Activated naive CD8-positive, alpha-beta T cell treated with anti-CD3 and anti-CD28 coated beads, Interleukin-2, amount 10 ng/mL, durations not matched to agents 7 days and 5 days (primary cell): ENCODE measurements around the gene RBM10. TPM values are rescaled to one million over a fixed set of nuclear protein-coding genes. Genes with fewer than 3 reads are reported as not detected.

Experiments
- ATAC-seq: fragments of 150-1000 bp; cut with Tn5 transposase; one replicate; pipeline ENCODE4 v1.10.0; 2021; ENCODE audit warnings: low read depth, moderate library complexity
- POLR2A ChIA-PET: fragments of 350-600 bp; sonication (Branson Sonifier 250); formaldehyde crosslinking; loops from one replicate; lab custom pipeline; 2021; ENCODE audit warnings: antibody characterized with exemption; lab: Charles Lee
- DNase-seq: peaks from one replicate; pipeline ENCODE4 v3.0.0; 2021
- H3K27ac Mint-ChIP-seq: one replicate; pipeline ENCODE4 v1.8.0; 2022; ENCODE audit warnings: mild to moderate bottlenecking, mixed read lengths
- H3K27me3 Mint-ChIP-seq: one replicate; pipeline ENCODE4 v1.8.0; 2022; ENCODE audit warnings: mild to moderate bottlenecking, moderate library complexity, mixed read lengths
- H3K36me3 Mint-ChIP-seq: one replicate; pipeline ENCODE4 v1.8.0; 2021; ENCODE audit warnings: mild to moderate bottlenecking, mixed read lengths
- H3K4me1 Mint-ChIP-seq: one replicate; pipeline ENCODE4 v1.8.0; 2021; ENCODE audit warnings: mixed read lengths
- H3K4me3 Mint-ChIP-seq: one replicate; pipeline ENCODE4 v1.8.0; 2022; ENCODE audit warnings: mild to moderate bottlenecking, moderate library complexity, mixed read lengths
- H3K9me3 Mint-ChIP-seq: one replicate; pipeline ENCODE4 v1.8.0; 2021; ENCODE audit warnings: mixed read lengths
- total RNA-seq, 2 experiments: library from RNA; stranded (reverse); gene quantifications; one replicate each; pipeline ENCODE4 v1.2.3, GENCODE V29; 2021

The RBM10 gene
- total RNA-seq, 2 experiments from 2014 or later = 59.9 to 61.2 TPM

DNA sequence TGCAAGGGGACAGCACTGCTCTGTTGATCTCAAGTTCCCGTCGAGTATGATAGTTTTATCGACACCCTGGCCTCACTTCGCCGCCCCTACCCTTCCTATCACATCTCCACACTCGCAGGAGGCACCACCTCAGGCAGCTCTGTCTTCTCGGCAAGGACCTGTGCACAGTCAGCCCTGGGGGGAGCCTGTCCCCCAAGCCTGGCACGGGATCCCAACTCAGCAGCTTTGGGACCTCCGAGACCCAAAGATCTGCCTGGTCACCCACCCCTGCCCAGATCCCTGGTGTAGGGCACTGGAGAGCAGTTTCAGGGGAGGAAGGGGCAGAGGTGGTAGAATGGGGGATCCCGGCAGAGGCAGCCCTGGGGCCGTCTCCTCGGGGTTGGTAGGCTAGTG is 30.6 kb downstream of the RBM10 start:
- DNase-seq (no peak), ATAC-seq (no peak)
- POLR2A ChIA-PET = no interaction called here
- Mint-ChIP-seq H3K4me3 (no peak overlapping the region), H3K4me1 (peaks cover 4% of the 10 kb centered on the region), H3K9me3 (no peaks in the 10 kb centered on the region), H3K27me3 (no peaks in the 10 kb centered on the region), H3K27ac (no peak overlapping the region), H3K36me3 (peaks cover 15% of the 10 kb centered on the region)

DNA sequence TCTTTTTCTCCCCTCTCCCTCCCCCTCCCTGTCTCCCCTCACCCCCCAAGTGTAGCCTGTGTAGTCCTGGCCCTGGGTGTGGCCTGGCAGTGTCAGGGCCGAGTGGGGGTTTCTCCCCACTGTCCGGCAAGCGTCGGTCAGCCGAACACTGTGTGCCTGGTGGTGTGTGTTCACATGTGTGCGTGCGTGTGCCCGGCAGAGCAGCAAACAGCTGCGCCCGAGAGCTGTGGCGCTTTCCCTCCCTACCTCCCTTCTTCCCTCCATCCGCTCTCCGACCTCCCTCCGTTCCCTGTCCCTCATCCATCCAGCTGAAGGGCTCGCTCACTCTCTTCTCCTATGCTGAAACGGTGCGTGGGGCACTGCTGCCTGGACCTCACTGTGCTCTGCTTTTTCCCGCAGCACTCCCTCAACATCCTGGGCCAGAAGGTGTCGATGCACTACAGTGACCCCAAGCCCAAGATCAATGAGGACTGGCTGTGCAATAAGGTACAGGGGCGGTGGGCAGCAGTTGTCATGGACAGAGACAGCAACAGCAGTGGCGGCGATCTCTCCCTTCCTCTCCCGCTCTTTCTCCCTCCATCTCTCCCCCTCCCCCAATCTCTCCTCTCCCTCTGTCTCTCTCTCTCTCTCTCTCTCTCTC is 31.2 kb downstream of the RBM10 start:
- Mint-ChIP-seq H3K4me3 (no peak overlapping the region), H3K27me3 (no peaks in the 10 kb centered on the region), H3K9me3 (no peaks in the 10 kb centered on the region), H3K27ac (peak overlapping the region; percentile 65), H3K36me3 (peaks cover 15% of the 10 kb centered on the region), H3K4me1 (peaks cover 4% of the 10 kb centered on the region)
- ATAC-seq (no peak), DNase-seq (no peak)
- POLR2A ChIA-PET = no interaction called here

DNA sequence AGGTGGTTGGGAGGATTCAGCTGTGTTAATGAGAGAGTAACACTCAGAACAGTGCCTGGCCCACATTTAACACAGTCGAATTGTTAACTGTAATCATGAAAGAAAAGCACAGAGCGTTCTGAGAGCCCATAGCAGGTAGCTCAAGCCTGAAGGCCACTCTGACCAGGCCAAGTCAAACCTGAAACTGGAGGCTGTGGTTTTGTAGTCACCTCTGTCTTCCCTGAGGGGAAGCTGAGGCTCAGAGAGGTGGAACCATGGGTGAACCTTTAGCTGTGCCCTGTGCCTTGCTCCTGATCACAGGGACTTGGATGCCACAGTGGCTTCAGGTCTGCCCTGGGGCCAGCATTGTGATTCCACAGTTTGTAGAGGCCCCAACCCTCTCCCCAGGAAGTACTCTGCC is 32.1 kb downstream of the RBM10 start:
- Mint-ChIP-seq H3K27ac (no peak overlapping the region), H3K27me3 (no peaks in the 10 kb centered on the region), H3K9me3 (no peaks in the 10 kb centered on the region), H3K4me3 (no peak overlapping the region), H3K36me3 (peaks cover 15% of the 10 kb centered on the region), H3K4me1 (peaks cover 4% of the 10 kb centered on the region)
- DNase-seq = no peak
- POLR2A ChIA-PET = no interaction called here
- no peak for ATAC-seq

GRCh38 chrX:47178337-47178736 is 33.3 kb downstream of the RBM10 start:
- Mint-ChIP-seq H3K36me3 (peaks cover 17% of the 10 kb centered on the region), H3K27me3 (no peaks in the 10 kb centered on the region), H3K9me3 (no peaks in the 10 kb centered on the region), H3K27ac (no peak overlapping the region), H3K4me3 (no peak overlapping the region), H3K4me1 (peaks cover 4% of the 10 kb centered on the region)
- ATAC-seq (no peak), DNase-seq (no peak)
- POLR2A ChIA-PET = no interaction called here

DNA sequence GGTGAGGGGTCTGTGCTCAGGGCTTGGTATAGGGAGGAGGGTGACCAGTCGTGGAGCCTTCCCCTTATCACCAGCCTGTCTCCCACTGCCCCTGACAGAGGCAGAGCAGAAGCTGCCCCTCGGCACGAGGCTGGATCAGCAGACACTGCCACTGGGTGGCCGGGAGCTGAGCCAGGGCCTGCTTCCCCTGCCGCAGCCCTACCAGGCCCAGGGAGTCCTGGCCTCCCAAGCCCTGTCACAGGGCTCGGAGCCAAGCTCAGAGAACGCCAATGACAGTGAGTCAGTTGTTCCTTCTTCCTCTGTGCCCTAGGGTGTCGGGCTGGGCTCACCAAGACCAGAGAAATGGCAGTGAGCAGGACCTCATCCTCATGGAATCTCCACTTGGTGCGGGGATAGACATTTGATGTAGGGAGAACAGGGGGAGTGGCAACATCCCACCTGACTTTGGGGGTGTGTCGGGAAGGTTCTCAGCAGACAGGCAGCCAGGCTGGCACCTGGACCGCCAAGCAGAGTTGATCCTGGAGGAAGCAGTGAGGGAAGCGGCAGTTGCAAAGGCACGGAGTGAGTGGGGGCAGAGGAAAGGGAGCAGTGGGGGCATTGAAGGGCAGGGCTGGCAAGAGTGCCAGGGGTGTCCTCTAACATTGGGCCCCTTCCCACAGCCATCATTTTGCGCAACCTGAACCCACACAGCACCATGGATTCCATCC is 34.4 kb downstream of the RBM10 start:
- Mint-ChIP-seq H3K27me3 (no peaks in the 10 kb centered on the region), H3K27ac (no peak overlapping the region), H3K9me3 (no peaks in the 10 kb centered on the region), H3K36me3 (peaks cover 15% of the 10 kb centered on the region), H3K4me3 (no peak overlapping the region), H3K4me1 (peaks cover 4% of the 10 kb centered on the region)
- no peak for DNase-seq
- POLR2A ChIA-PET = no interaction called here
- ATAC-seq = no peak

- Mint-ChIP-seq H3K27ac (no peak overlapping the region), H3K9me3 (no peaks in the 10 kb centered on the region), H3K4me1 (peaks cover 4% of the 10 kb centered on the region), H3K27me3 (no peaks in the 10 kb centered on the region), H3K4me3 (no peak overlapping the region), H3K36me3 (peaks cover 12% of the 10 kb centered on the region)
- DNase-seq (no peak), ATAC-seq (no peak)
- POLR2A ChIA-PET = no interaction called here
Observed at GRCh38 chrX:47179928-47180255, 34.9 kb downstream of the RBM10 start.

- no peaks in the 10 kb centered on the region for H3K27me3 Mint-ChIP-seq
- H3K4me3 Mint-ChIP-seq = no peak overlapping the region
- DNase-seq = no peak
- peaks cover 12% of the 10 kb centered on the region for H3K36me3 Mint-ChIP-seq
- no peak for ATAC-seq
- no peak overlapping the region for H3K27ac Mint-ChIP-seq
- POLR2A ChIA-PET = no interaction called here
- H3K9me3 Mint-ChIP-seq = no peaks in the 10 kb centered on the region
- H3K4me1 Mint-ChIP-seq = peaks cover 4% of the 10 kb centered on the region
Observed at GRCh38 chrX:47180346-47180745, 35.3 kb downstream of the RBM10 start.

GRCh38 chrX:47181301-47181700 is 36.3 kb downstream of the RBM10 start:
- Mint-ChIP-seq H3K27me3 (no peaks in the 10 kb centered on the region), H3K4me3 (no peak overlapping the region), H3K9me3 (no peaks in the 10 kb centered on the region), H3K36me3 (peaks cover 14% of the 10 kb centered on the region), H3K4me1 (peaks cover 2% of the 10 kb centered on the region), H3K27ac (no peak overlapping the region)
- DNase-seq (no peak), ATAC-seq (no peak)
- POLR2A ChIA-PET = no interaction called here

DNA sequence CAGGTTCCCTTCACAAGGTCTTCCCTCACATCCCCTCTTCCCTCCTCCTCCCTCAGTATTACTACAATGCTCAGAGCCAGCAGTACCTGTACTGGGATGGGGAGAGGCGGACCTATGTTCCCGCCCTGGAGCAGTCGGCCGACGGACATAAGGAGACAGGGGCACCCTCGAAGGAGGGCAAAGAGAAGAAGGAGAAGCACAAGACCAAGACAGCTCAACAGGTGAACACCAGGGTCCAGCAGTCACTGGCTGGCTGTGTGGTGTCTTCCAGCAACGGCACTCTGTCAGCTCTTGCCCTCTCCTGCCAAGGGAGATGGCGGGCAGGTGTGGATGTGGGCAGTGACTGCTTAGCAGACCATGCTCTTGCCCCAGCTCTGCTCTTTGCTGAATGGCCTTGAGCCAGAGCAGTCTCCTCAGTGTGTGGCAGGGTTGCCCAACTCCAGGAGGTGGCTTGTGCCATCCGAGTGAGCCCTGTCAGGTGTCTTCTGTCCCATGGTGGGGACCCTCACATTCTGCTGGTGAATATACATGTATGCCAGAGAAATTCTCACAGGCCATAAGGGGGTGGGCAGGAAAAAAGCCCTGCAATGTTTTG is 37.2 kb downstream of the RBM10 start:
- Mint-ChIP-seq H3K9me3 (no peaks in the 10 kb centered on the region), H3K4me3 (no peak overlapping the region), H3K36me3 (peaks cover 15% of the 10 kb centered on the region), H3K27me3 (no peaks in the 10 kb centered on the region), H3K27ac (no peak overlapping the region), H3K4me1 (no peaks in the 10 kb centered on the region)
- ATAC-seq (no peak), DNase-seq (no peak)
- POLR2A ChIA-PET = no interaction called here

DNA sequence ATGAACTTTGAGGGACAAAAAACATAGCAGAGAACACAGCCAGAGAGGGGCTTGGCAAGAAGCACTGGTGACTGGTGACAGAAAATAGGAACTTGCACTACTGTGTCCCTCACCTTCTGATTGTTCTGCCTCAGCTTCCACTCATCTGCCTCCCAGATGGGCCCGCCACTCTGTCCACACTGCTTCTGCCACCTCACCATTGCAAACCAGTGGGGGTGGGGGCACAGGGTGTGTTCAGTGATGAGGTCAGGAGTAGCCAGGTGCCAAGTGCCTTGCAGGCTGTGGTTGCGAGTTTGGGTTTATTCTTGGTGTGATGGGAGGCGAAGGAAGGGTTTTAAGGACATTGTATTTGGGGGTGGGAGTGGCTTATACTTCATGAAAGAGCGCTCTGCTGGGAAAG is 39.5 kb downstream of the RBM10 start:
- ATAC-seq (no peak), DNase-seq (no peak)
- no peak overlapping the region for H3K27ac Mint-ChIP-seq
- H3K36me3 Mint-ChIP-seq = peaks cover 10% of the 10 kb centered on the region
- H3K9me3 Mint-ChIP-seq = no peaks in the 10 kb centered on the region
- no peak overlapping the region for H3K4me3 Mint-ChIP-seq
- peaks cover 2% of the 10 kb centered on the region for H3K4me1 Mint-ChIP-seq
- no peaks in the 10 kb centered on the region for H3K27me3 Mint-ChIP-seq
- POLR2A ChIA-PET = no interaction called here

DNA sequence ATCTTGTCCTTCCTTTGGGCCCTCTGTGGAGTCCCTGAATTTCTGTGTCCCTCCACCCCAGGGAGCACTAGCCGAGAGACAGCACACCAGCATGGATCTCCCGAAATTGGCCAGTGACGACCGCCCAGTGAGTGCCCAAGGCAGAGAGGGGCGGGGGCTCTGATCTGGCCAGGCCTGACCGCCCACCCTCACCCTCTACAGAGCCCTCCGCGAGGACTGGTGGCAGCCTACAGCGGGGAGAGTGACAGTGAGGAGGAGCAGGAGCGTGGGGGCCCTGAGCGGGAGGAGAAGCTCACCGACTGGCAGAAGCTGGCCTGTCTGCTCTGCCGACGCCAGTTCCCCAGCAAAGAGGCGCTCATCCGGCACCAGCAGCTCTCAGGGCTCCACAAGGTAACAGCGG is 40.2 kb downstream of the RBM10 start:
- Mint-ChIP-seq H3K9me3 (no peaks in the 10 kb centered on the region), H3K27me3 (no peaks in the 10 kb centered on the region), H3K4me3 (no peak overlapping the region), H3K36me3 (peaks cover 10% of the 10 kb centered on the region), H3K27ac (no peak overlapping the region), H3K4me1 (peaks cover 2% of the 10 kb centered on the region)
- ATAC-seq = no peak
- DNase-seq = no peak
- POLR2A ChIA-PET = interaction anchor here (0.6 kb wide), 1 partner anchor 351 kb away, joined by 4 read pairs; no protein-coding TSS in a partner anchor

DNA sequence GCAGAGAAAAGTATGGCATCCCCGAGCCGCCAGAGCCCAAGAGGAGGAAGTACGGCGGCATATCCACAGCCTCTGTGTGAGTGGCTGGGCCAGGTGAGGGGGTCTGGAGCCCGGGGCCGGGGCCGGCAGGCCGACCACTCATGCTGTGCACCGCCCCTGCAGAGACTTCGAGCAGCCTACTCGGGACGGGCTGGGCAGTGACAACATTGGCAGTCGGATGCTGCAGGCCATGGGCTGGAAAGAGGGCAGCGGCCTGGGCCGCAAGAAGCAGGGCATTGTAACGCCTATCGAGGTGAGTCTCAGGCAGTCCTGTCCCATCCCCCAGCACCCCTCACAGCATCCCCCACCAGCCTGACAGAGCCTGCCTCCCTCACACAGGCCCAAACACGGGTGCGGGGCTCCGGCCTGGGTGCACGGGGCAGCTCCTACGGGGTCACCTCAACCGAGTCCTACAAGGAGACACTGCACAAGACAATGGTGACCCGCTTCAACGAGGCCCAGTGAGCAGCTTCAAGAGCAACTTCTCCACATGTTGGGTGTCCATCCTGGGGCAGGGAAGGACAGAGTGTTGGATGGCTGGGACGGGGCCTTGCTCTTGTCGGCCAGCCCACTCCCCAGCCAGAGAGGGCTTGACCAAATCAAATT is 41.2 kb downstream of the RBM10 start:
- Mint-ChIP-seq H3K27me3 (no peaks in the 10 kb centered on the region), H3K4me1 (peaks cover 5% of the 10 kb centered on the region), H3K4me3 (no peak overlapping the region), H3K36me3 (peaks cover 10% of the 10 kb centered on the region), H3K27ac (no peak overlapping the region), H3K9me3 (no peaks in the 10 kb centered on the region)
- no peak for DNase-seq
- POLR2A ChIA-PET = no interaction called here
- no peak for ATAC-seq

GRCh38 chrX:47187106-47187677 is 42.2 kb downstream of the RBM10 start:
- H3K36me3 Mint-ChIP-seq = peaks cover 10% of the 10 kb centered on the region
- H3K27me3 Mint-ChIP-seq = no peaks in the 10 kb centered on the region
- peaks cover 5% of the 10 kb centered on the region for H3K4me1 Mint-ChIP-seq
- no peak for DNase-seq
- no peak overlapping the region for H3K27ac Mint-ChIP-seq
- no peak for ATAC-seq
- POLR2A ChIA-PET = no interaction called here
- no peak overlapping the region for H3K4me3 Mint-ChIP-seq
- no peaks in the 10 kb centered on the region for H3K9me3 Mint-ChIP-seq
